H1 (cell line): ENCODE measurements around the gene STAG1.

Source experiments
- BRCA1 ChIP-seq: IDR thresholded peaks from 2 replicates; pipeline ENCODE4 v1.6.1; 2012; ENCODE audit warnings: low read depth, low read length, improper control_type of control experiment
- CREB1 ChIP-seq: IDR thresholded peaks from 2 replicates; pipeline ENCODE4 v1.6.1; 2012; ENCODE audit warnings: inconsistent platforms
- POLR2A ChIP-seq, 2 experiments: IDR thresholded peaks; 1 replicate in 1 of 2; 2 replicates in 1 of 2; pipeline ENCODE4 v1.6.1; 2011; ENCODE audit warnings: low read depth in 2 of 2, low read length in 2 of 2, mild to moderate bottlenecking in 2 of 2; ENCODE audit errors: control extremely low read depth in 1 of 2

DNA sequence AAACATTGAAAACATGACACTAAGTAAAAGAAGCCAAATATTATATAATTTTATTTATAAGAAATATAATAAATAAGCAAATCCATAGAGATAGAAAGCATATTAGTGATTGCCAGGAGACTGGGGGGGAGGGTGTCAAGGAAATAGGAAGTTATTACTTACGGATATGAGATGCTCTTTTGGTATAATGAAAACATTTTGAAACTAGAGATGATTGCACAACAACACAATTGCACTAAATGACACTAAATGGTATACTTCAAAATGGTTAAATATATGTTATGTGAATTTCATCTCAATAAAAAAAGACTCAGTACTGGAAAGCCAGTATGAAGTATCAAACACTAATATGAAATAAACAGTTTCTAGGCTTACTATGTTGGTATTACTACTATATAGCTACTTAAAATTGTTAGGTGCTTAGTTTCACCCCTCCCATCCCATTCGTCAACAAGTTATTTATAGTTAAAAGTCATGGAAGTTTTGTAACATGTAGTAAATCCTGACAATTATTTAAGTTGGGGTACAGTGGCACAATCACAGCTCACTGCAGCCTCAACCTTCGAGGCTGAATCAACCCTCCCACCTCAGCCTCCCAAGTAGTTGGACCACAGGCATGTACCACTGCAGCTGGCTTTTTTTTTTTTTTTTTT lies 43.7 kb downstream of the STAG1 start:
- no peak for TF ChIP-seq CREB1
- no peak for TF ChIP-seq POLR2A (IDR thresholded peaks at IDR 0.05; ENCODE audit: control extremely low read depth in 1 of 2, low read depth in 2 of 2, low read length in 2 of 2)
- TF ChIP-seq BRCA1: no peak
